Coronary artery (tissue), 2 donors: ENCODE results near the gene CMPK1.

Experiments used
- DNase-seq: peaks from one replicate; pipeline ENCODE4 v3.0.0-alpha.2; 2017; ENCODE audit warnings: low spot score
- H3K27ac ChIP-seq, 2 donors: fragments of 200-600 bp; sonication (generic); one replicate each; pipeline ENCODE4 v1.5.1; 2016 to 2019
- H3K4me3 ChIP-seq: fragments of 200-600 bp; sonication (generic); 2 replicates; pipeline ENCODE4 v1.5.1; 2016; ENCODE audit warnings: mild to moderate bottlenecking, moderate library complexity
- TF ChIP-seq, protein P1 (sequence below): fragments of 200-600 bp; sonication (generic); IDR thresholded peaks from one replicate; pipeline ENCODE4 v1.5.1; 2019; ENCODE audit warnings: antibody characterized with exemption

Gene CMPK1

DNA sequence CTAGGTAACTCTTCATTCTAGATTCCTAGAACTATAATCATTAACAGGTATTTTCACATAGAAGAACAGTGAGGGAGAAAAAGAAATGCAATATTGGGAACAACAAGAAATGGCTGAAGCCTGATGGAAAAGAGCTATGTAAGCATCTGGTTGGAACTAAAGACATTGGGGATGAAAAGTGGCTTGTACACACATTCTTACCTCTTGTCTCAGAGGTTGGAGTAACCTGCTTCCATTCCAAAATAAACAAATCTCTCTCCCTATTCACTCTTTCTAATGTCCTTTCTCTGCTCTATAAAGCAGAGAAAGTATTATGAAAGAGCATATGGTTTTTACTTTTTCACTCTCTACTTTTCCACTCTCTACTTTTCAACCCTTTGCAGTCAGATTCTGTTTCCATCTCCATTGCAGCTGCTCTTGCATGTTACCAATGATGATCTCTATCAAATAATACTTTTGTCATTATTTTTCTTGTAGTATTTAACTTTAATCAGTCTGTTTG, 37.5 kb downstream of the CMPK1 start:
- TF ChIP-seq, protein P1, sequence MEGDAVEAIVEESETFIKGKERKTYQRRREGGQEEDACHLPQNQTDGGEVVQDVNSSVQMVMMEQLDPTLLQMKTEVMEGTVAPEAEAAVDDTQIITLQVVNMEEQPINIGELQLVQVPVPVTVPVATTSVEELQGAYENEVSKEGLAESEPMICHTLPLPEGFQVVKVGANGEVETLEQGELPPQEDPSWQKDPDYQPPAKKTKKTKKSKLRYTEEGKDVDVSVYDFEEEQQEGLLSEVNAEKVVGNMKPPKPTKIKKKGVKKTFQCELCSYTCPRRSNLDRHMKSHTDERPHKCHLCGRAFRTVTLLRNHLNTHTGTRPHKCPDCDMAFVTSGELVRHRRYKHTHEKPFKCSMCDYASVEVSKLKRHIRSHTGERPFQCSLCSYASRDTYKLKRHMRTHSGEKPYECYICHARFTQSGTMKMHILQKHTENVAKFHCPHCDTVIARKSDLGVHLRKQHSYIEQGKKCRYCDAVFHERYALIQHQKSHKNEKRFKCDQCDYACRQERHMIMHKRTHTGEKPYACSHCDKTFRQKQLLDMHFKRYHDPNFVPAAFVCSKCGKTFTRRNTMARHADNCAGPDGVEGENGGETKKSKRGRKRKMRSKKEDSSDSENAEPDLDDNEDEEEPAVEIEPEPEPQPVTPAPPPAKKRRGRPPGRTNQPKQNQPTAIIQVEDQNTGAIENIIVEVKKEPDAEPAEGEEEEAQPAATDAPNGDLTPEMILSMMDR = no peak
- no peak overlapping the region for H3K4me3 ChIP-seq
- DNase-seq = no peak
- H3K27ac ChIP-seq = no peak overlapping the region

DNA sequence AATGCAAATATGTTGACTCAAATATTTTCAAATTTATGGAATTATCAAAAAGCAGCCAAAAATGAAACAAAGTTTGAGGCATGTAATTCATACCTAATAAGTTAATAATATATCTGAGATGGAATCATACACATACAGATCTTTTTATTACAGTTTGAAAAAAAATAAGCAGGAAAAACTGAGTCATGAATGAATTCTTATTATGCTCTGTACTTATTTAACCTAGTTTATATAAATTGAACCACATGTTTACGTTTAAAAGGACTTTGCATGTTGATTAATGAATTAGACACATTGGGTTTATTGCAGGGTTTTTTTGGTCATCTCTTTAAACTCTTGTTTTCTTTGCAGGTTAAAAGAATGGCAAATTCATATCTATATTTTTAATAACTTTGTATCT, 40.9 kb downstream of the CMPK1 start:
- no peak for DNase-seq
- Histone ChIP-seq H3K4me3 (no peak overlapping the region), H3K27ac (no peak overlapping the region)
- TF ChIP-seq, protein P1 = no peak

DNA sequence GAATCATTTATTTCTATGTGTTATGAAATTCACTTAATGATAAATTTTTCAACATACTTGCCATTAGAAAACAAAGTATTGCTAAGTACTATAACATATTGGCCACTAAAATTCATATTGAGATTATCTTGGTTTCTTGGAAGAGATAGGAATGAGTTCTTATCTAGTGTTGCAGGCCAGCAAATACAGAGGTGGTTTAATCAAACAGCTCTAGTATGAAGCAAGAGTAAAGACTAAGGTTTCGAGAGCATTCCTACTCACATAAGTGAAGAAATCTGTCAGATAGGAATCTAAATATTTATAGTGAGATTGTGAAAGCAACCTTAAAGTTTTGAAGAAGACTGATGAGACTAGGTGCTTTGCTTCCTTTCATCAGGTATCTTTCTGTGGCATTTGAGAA, 44.6 kb downstream of the CMPK1 start:
- H3K27ac ChIP-seq = no peak overlapping the region
- TF ChIP-seq, protein P1 = no peak
- H3K4me3 ChIP-seq = no peak overlapping the region
- DNase-seq = no peak

DNA sequence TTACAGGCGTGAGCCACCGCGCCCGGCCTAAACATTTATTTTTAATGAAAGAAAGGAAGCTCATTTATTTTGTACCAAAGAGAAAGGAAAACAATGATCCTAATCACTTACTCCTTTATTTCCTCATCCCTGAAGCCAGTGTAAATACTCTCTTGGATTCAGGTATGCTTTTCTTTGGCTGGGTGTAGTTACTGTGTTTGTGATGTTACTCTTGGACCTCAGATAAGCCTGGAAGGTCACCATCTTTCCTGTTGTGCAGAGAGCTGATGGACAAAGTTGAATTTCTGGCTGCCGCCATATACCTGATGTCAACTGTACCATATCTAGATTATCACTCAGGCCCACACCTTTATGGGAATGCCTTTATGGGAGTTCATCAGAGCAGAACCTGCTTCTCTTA, 47.1 kb downstream of the CMPK1 start:
- no peak overlapping the region for H3K27ac ChIP-seq
- H3K4me3 ChIP-seq = no peak overlapping the region
- TF ChIP-seq, protein P1 = no peak
- no peak for DNase-seq

DNA sequence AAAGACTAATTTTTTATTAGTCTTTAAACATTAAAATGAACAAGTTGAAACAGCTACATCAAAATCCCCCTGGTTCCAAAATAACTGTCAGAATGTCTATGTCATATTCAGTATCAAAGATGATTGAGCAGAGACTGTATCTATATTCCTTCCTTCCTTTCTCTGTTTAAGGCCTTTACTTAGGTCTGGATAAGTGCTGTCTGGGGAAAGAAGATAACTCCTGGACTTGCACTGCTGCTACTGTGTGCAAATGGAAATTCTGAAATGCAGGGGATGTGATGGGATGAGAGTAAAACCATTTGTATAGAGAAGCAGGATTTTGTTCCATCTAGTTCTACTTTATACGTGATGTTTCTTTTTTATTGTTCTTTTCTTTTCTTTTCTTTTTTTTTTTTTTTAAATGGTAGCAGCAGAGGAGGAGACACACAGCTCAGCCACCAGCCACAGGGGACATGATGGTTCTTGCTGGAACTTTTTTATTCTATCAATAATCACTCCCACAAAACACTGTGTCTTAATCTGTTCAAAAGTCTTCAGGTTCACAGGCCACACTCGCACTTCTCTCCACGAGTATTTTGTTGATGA, 48.9 kb downstream of the CMPK1 start:
- Histone ChIP-seq H3K4me3 (no peak overlapping the region), H3K27ac (no peak overlapping the region)
- no peak for DNase-seq
- TF ChIP-seq, protein P1 = no peak

DNA sequence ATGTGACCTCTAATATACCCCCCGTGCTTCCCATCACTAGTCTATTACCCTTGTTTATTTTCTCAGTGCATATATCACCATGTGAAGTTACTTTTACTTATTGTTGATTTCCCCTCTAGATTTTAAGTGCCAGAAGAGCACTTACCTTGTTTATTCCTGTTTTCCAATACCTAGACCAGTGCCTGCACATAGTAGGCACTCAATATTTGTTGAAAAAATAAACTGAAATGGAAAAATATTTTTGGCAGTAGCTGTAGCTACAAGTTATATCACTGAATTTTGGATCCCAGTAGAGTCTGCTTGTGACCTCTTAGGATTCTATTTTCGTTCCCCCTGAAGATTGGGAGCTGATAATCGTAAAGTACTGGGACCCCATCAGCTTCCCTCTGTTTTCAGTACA, 50.5 kb downstream of the CMPK1 start:
- H3K4me3 ChIP-seq = no peak overlapping the region
- no peak for DNase-seq
- TF ChIP-seq, protein P1 = no peak
- no peak overlapping the region for H3K27ac ChIP-seq

DNA sequence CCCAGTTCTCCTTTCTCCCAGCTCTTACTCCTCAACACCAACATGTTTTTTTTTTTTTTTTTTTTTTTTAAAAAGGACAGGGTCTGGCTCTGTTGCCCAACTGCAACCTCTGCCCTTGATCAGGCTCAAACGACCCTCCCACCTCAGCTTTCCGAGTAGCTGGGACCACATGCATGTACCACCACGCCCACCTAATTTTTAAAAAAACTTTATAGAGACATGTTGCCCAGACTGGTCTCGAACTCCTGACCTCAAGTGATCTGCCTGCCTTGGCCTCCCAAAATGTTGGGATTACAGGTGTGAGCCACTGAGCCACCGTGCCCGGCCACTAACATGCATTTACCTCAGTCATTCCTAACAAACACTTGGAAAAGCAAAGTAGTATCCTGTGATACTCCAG, 51.4 kb downstream of the CMPK1 start:
- TF ChIP-seq, protein P1 = no peak
- H3K4me3 ChIP-seq = no peak overlapping the region
- DNase-seq = no peak
- no peak overlapping the region for H3K27ac ChIP-seq
